22Rv1 (cell line): ENCODE data around the gene FOLR2.

Experiments
- ZFX ChIP-seq: fragments of 450-650 bp; IDR thresholded peaks from 2 replicates; pipeline ENCODE4 v1.6.1; 2017; ENCODE audit warnings: antibody characterized with exemption, borderline replicate concordance
- TF ChIP-seq, protein P1 (sequence below): fragments of 450-650 bp; IDR thresholded peaks from 2 replicates; pipeline ENCODE4 v1.5.1; 2017; ENCODE audit warnings: mild to moderate bottlenecking

DNA sequence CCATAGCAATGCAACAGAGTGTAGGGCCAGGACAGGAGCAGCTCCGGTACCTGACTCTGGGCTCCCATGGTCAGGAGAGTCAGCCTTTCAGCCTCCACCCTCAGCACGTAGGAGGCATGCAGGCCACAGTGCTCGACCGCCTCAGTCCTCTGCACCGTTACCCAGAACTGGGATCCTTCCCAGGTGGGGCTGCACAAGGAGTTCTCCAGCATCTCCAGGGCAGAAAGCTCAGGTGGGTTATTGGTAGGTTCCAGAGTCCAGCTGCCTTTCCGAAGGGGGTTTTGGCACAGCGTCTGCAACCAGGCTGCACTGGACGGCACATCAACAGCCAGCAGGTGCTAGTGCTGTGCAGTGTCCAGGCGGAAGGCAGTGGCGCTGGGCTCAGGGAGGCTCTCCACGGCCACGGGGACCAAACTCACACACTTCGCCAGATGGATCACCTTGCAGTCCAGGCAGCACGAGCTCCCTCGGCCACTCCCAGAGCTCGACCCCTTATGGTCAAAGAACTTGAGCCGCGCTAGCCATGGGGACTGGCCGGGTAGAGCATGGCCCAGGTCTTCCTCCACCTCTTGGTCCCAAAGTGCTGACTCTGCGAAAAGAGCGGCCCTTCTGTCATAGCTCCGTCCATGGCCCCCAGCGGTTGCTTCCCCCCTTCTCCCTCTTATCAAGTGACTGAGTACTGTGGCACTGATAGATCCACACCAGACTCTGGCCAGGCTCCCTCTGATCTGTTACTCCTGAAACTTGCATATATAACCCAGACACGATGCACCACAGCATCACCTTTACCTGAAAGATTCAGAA is 34.3 kb downstream of the FOLR2 start:
- TF ChIP-seq, protein P1, sequence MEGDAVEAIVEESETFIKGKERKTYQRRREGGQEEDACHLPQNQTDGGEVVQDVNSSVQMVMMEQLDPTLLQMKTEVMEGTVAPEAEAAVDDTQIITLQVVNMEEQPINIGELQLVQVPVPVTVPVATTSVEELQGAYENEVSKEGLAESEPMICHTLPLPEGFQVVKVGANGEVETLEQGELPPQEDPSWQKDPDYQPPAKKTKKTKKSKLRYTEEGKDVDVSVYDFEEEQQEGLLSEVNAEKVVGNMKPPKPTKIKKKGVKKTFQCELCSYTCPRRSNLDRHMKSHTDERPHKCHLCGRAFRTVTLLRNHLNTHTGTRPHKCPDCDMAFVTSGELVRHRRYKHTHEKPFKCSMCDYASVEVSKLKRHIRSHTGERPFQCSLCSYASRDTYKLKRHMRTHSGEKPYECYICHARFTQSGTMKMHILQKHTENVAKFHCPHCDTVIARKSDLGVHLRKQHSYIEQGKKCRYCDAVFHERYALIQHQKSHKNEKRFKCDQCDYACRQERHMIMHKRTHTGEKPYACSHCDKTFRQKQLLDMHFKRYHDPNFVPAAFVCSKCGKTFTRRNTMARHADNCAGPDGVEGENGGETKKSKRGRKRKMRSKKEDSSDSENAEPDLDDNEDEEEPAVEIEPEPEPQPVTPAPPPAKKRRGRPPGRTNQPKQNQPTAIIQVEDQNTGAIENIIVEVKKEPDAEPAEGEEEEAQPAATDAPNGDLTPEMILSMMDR, result no peak
- no peak for TF ChIP-seq ZFX
